B cell (primary cell): ENCODE measurements around the gene PCDHGB1. TPM values are rescaled to one million over a fixed set of nuclear protein-coding genes. Genes with fewer than 3 reads are reported as not detected.

ENCODE experiments used
- ATAC-seq: fragments of 200-7000 bp; cut with Tn5 transposase; one replicate; pipeline ENCODE4 v1.10.0; 2021; ENCODE audit warnings: low read depth, mild to moderate bottlenecking, moderate number of reproducible peaks, moderate library complexity
- CTCF ChIA-PET: fragments of 350-600 bp; sonication (Branson Sonifier 250); formaldehyde crosslinking; loops from one replicate; lab custom pipeline; 2021; ENCODE audit warnings: antibody characterized with exemption, inconsistent platforms; lab: Charles Lee
- POLR2A ChIA-PET: fragments of 350-600 bp; sonication (Branson Sonifier 250); formaldehyde crosslinking; loops from one replicate; lab custom pipeline; 2021; ENCODE audit warnings: antibody characterized with exemption; lab: Charles Lee
- DNase-seq: peaks from one replicate; pipeline ENCODE4 v3.0.0; 2013
- H2AFZ ChIP-seq: 2 replicates; pipeline ENCODE4 v1.6.1; 2012; ENCODE audit warnings: mild to moderate bottlenecking, low read depth, low read length; ENCODE audit not compliant: insufficient read depth, poor library complexity, severe bottlenecking
- H3K27ac ChIP-seq, 2 donors: 1 replicate in 1 of 2; 2 replicates in 1 of 2; pipeline ENCODE4 v1.5.1; 2012 to 2013; ENCODE audit warnings: low read length in 2 of 2, mild to moderate bottlenecking in 2 of 2, moderate library complexity in 1 of 2
- H3K27me3 ChIP-seq, 4 experiments: fragments of 200-600 bp in 1 of 4; sonication (generic) in 1 of 4; replicated peaks in 1 of 4; 1 replicate in 2 of 4; 2 replicates in 2 of 4; pipeline versions ENCODE4 v1.6.1 to v1.7.0; 2013 to 2016; ENCODE audit warnings: low read length in 3 of 4, mild to moderate bottlenecking in 2 of 4, mixed read lengths in 1 of 4, moderate library complexity in 1 of 4; ENCODE audit not compliant: insufficient read depth in 4 of 4, control insufficient read depth in 3 of 4; ENCODE audit errors: control extremely low read depth in 1 of 4
- H3K36me3 ChIP-seq, 2 experiments: replicated peaks in 1 of 2; 1 replicate in 1 of 2; 2 replicates in 1 of 2; pipeline versions ENCODE4 v1.6.1 to v1.7.1; 2013; ENCODE audit warnings: low read length in 1 of 2; ENCODE audit not compliant: insufficient read depth in 2 of 2, control insufficient read depth in 1 of 2; ENCODE audit errors: control extremely low read depth in 1 of 2, extremely low read depth in 1 of 2
- H3K4me1 ChIP-seq, 2 donors: fragments of 200-600 bp in 1 of 2; sonication (generic) in 1 of 2; 1 replicate in 1 of 2; 2 replicates in 1 of 2; pipeline versions ENCODE4 v1.5.1 to v1.6.1; 2013 to 2017; ENCODE audit warnings: low read length in 2 of 2; ENCODE audit not compliant: control insufficient read depth in 2 of 2, insufficient read depth in 2 of 2
- H3K4me2 ChIP-seq: replicated peaks from 2 replicates; pipeline ENCODE3; 2012; ENCODE audit warnings: mild to moderate bottlenecking, low read depth, low read length; ENCODE audit not compliant: poor library complexity, severe bottlenecking
- H3K4me3 ChIP-seq, 5 experiments: fragments of 200-600 bp in 1 of 5; sonication (generic) in 1 of 5; 1 replicate in 3 of 5; 2 replicates in 2 of 5; pipeline versions ENCODE4 v1.5.1 to v1.7.0; 2011 to 2016; ENCODE audit warnings: low read length in 4 of 5, mild to moderate bottlenecking in 4 of 5, low read depth in 2 of 5, control low read depth in 1 of 5, moderate library complexity in 1 of 5; ENCODE audit not compliant: insufficient read depth in 1 of 5; ENCODE audit errors: control extremely low read depth in 1 of 5, extremely low read depth in 1 of 5
- H3K79me2 ChIP-seq: fragments of 200-600 bp; sonication (generic); one replicate; pipeline ENCODE4 v1.6.0; 2016; ENCODE audit warnings: low read length; ENCODE audit not compliant: control insufficient read depth, insufficient read depth
- H3K9ac ChIP-seq: fragments of 200-600 bp; sonication (generic); 2 replicates; pipeline ENCODE4 v1.6.1; 2017; ENCODE audit warnings: mild to moderate bottlenecking, low read length, moderate library complexity
- H3K9me3 ChIP-seq, 3 donors: one replicate each; pipeline versions ENCODE4 v1.6.1 to v1.7.1; 2013; ENCODE audit warnings: low read length in 2 of 3; ENCODE audit not compliant: control insufficient read depth in 2 of 3, insufficient read depth in 1 of 3; ENCODE audit errors: control extremely low read depth in 1 of 3
- H4K20me1 ChIP-seq: 2 replicates; pipeline ENCODE4 v1.6.0; 2012; ENCODE audit warnings: mild to moderate bottlenecking, low read length; ENCODE audit not compliant: insufficient read depth, control insufficient read depth, poor library complexity, severe bottlenecking
- H3K27ac Mint-ChIP-seq: one replicate; pipeline ENCODE4 v1.8.0; 2021; ENCODE audit warnings: mixed read lengths
- H3K27me3 Mint-ChIP-seq: one replicate; pipeline ENCODE4 v1.8.0; 2021; ENCODE audit warnings: mixed read lengths
- H3K4me1 Mint-ChIP-seq: one replicate; pipeline ENCODE4 v1.8.0; 2021; ENCODE audit warnings: mixed read lengths
- H3K4me3 Mint-ChIP-seq: one replicate; pipeline ENCODE4 v1.8.0; 2021; ENCODE audit warnings: mixed read lengths
- H3K9me3 Mint-ChIP-seq: one replicate; pipeline ENCODE4 v1.8.0; 2022; ENCODE audit warnings: mixed read lengths; ENCODE audit not compliant: insufficient read depth
- EZH2 ChIP-seq: IDR thresholded peaks from 2 replicates; pipeline ENCODE4 v1.6.1; 2012; ENCODE audit warnings: borderline replicate concordance, low read depth, mild to moderate bottlenecking, moderate library complexity, low read length; ENCODE audit not compliant: insufficient read depth, poor library complexity, severe bottlenecking
- WGBS: methylation state at CpG from one replicate; pipeline ENCODE4 v1.1.5; 2013; ENCODE audit warnings: missing lambda C conversion rate; ENCODE audit not compliant: insufficient coverage; 5-methylcytosine and 5-hydroxymethylcytosine counted together
- intact Hi-C: fragments of 100-400 bp; cut with micrococcal nuclease; formaldehyde crosslinking; loops from one replicate; pipeline ENCODE4 v1.10.0; 2022
- polyA plus RNA-seq: library from polyadenylated mRNA; depleted of rRNA; stranded (reverse); fragments of >200 nt; gene quantifications from 2 replicates; pipeline ENCODE4 v1.2.3, GENCODE V29; 2012
- total RNA-seq, 2 donors: library from RNA; stranded (reverse); fragments of 120-200 nt in 1 of 2; gene quantifications; 1 replicate in 1 of 2; 2 replicates in 1 of 2; pipeline versions ENCODE4 v1.2.3 to v1.2.4, GENCODE V29; 2013 to 2022
- TF ChIP-seq, protein P1 (sequence below): fragments of 200-600 bp; IDR thresholded peaks from one replicate; pipeline ENCODE4 v1.8.0; 2022; ENCODE audit warnings: antibody characterized with exemption, mild to moderate bottlenecking

The PCDHGB1 gene
- total and polyA plus RNA-seq, 2 donors (not counting 1 experiment from before 2014, with no cell fraction given): 0.10 to 0.69 TPM

DNA sequence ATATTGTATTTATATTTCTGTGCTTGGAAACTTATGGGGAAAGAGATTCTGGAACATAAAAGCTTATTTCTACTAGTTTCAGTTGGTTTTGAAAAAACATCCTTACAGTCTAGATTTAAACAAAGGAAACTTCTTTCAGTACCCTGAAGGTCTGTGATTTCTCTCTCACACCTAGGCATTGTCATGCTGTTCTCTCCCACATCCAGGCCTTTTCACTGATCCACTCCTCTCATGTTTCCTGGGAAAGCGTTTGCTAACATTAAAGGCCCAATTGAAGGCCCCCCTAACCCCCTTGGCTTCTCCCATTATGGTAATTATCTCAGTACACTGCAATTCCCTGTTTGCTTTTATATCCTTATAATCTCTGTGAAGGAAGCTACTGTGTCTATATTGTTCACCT lies 7.1 kb upstream of the PCDHGB1 start:
- TF ChIP-seq EZH2: no peak
- TF ChIP-seq, protein P1, sequence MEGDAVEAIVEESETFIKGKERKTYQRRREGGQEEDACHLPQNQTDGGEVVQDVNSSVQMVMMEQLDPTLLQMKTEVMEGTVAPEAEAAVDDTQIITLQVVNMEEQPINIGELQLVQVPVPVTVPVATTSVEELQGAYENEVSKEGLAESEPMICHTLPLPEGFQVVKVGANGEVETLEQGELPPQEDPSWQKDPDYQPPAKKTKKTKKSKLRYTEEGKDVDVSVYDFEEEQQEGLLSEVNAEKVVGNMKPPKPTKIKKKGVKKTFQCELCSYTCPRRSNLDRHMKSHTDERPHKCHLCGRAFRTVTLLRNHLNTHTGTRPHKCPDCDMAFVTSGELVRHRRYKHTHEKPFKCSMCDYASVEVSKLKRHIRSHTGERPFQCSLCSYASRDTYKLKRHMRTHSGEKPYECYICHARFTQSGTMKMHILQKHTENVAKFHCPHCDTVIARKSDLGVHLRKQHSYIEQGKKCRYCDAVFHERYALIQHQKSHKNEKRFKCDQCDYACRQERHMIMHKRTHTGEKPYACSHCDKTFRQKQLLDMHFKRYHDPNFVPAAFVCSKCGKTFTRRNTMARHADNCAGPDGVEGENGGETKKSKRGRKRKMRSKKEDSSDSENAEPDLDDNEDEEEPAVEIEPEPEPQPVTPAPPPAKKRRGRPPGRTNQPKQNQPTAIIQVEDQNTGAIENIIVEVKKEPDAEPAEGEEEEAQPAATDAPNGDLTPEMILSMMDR: no peak
- Histone ChIP-seq H3K27ac (no peak overlapping the region), H3K9me3 (peaks cover 0 to 59% (median 46%) of the 10 kb centered on the region in 3 donors), H4K20me1 (no peaks in the 10 kb centered on the region), H3K4me2 (no peak overlapping the region), H3K4me3 (no peak overlapping the region), H3K9ac (no peak overlapping the region), H3K36me3 (no peaks in the 10 kb centered on the region), H2AFZ (no peak overlapping the region), H3K79me2 (no peaks in the 10 kb centered on the region), H3K4me1 (peaks cover 0 to 5% of the 10 kb centered on the region in 2 donors), H3K27me3 (peaks cover 0 to 59% (median 32%) of the 10 kb centered on the region in 4 experiments)
- DNase-seq (no peak), ATAC-seq (no peak)
- CTCF ChIA-PET: no interaction called here
- H3K4me3 Mint-ChIP-seq: no peak overlapping the region
- intact Hi-C loops: no loop called here
- H3K27ac Mint-ChIP-seq: no peak overlapping the region
- POLR2A ChIA-PET: no interaction called here
- peaks cover 12% of the 10 kb centered on the region for H3K9me3 Mint-ChIP-seq
- no peaks in the 10 kb centered on the region for H3K4me1 Mint-ChIP-seq
- no CpG with 5 or more reads among the region's 1 CpG for WGBS
- H3K27me3 Mint-ChIP-seq: peaks cover 56% of the 10 kb centered on the region

DNA sequence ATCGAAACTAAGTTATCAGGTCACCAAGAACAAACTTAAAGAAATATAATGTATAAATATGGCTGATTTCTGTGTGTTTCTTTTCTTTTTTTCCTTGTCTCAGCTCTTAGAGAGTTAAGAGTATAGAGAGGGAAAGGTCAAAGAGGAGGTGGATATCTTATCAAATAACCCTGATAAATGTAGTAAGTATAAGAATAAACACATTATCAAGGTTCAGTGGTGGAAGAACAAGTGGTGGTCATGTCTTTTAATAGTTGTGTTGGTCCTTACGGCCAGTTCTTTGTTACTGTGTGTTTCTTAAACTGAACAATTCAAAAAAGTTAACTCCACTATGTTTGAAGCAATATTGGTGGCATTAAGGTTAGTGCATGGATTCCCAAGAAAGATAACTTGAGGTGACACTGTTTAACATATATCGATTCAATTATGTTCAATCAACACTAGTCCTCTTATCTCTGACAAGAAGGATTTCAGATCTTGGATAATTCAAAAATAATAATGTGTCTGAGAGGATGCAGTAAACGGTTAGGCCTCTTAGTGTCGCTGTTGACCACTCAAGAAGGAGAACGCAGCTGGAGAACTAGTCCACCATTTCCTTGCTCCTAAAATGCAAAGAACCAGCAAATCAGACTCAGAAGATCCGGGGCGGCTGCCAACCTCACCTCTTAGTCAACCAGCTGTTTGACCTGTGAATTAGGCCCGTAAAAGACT lies 6.5 kb upstream of the PCDHGB1 start, which contains the start of gene PCDHGA3:
Gene PCDHGA3, plus strand, starts transcription at position 588 of the 711 bp plus-strand sequence. CDS start 205 bp downstream, outside the sequence.
- no peak for TF ChIP-seq EZH2
- TF ChIP-seq, protein P1: peak; percentile 16
- Mint-ChIP-seq H3K4me3 (peak within 1 kb of the TSS; percentile 41), H3K27me3 (peaks cover 54% of the 10 kb centered on the region), H3K4me1 (no peaks in the 10 kb centered on the region), H3K9me3 (peaks cover 8% of the 10 kb centered on the region), H3K27ac (no peak within 1 kb of the TSS)
- no peak within 1 kb of the TSS for H2AFZ ChIP-seq
- no peaks in the 10 kb centered on the region for H4K20me1 ChIP-seq
- DNase-seq: no peak
- H3K4me2 ChIP-seq: peak within 1 kb of the TSS; percentile 5
- H3K27ac ChIP-seq: no peak within 1 kb of the TSS
- ChIA-PET POLR2A (no interaction called here), CTCF (interaction anchor here (1.6 to 1.7 kb wide), 2 partner anchors 14 to 23 kb away, joined by 5 read pairs; partner anchors contain the start of genes PCDHGA1 and TAF7)
- H3K9me3 ChIP-seq: peaks cover 0 to 59% (median 44%) of the 10 kb centered on the region in 3 donors
- peaks cover 0 to 57% (median 29%) of the 10 kb centered on the region in 4 experiments for H3K27me3 ChIP-seq
- H3K9ac ChIP-seq: no peak within 1 kb of the TSS
- peaks cover 0 to 5% of the 10 kb centered on the region in 2 donors for H3K4me1 ChIP-seq
- ATAC-seq: no peak
- H3K79me2 ChIP-seq: no peaks in the 10 kb centered on the region
- intact Hi-C loops: no loop called here
- WGBS: 45% methylated on average over 1 of the region's 9 CpGs
- H3K4me3 ChIP-seq: no peak within 1 kb of the TSS
- no peaks in the 10 kb centered on the region for H3K36me3 ChIP-seq
